ENCODE results near the gene MEGF11. TPM values are rescaled to one million over a fixed set of nuclear protein-coding genes. Genes with fewer than 3 reads are reported as not detected.

MEGF11 gene
- total and polyA plus RNA-seq, 4 donors: 0.16 to 1.5 (median 0.50) TPM

DNA sequence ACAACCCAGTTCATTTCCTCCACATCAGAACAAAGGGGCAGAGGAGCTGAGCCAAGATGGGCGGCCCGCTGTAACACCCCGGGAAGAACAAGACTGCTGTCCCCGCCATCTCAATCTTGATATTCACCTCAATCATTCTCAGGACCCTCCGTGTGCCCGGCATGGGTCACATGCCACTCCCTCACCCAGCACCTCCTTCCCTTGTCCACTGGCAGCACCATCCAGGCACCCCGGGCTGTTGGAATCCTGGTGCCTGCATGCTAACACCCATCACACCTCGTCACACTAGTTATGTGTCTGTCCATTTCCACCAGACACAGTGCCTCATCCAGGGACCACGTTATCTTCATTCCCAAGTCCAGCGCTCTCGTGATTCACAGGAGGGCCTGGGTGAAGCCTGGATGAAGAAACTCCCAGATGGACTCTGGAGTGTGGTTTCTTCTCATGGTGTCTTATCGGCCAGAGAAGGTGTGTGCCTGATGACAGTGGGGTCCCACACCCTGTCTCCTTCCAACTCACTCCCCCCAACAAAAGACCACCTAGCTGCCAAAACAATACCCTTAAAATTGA, 16.7 kb downstream of the MEGF11 start:
- Histone ChIP-seq H3K4me1 (ENCODE audit: control insufficient read depth in 5 of 5, insufficient read depth in 5 of 5, low read length in 5 of 5) (peaks cover 0 to 9% (median 0%) of the 10 kb centered on the region in 5 donors), H3K9me3 (ENCODE audit: control insufficient read depth in 4 of 4, insufficient read depth in 3 of 4, low read length in 3 of 4) (no peaks in the 10 kb centered on the region), H3K27me3 (ENCODE audit: control insufficient read depth in 3 of 3, insufficient read depth in 3 of 3, low read length in 2 of 3) (peaks cover 0 to 3% (median 0%) of the 10 kb centered on the region in 3 donors), H3K9ac (ENCODE audit: insufficient read depth in 1 of 2, low read length in 2 of 2) (no peak overlapping the region), H3K27ac (ENCODE audit: low read depth in 1 of 2, low read length in 1 of 2) (no peak overlapping the region), H3K36me3 (ENCODE audit: control insufficient read depth in 4 of 4, insufficient read depth in 4 of 4, low read length in 4 of 4) (no peaks in the 10 kb centered on the region), H3K4me3 (no peak overlapping the region)
- ATAC-seq (ENCODE audit: insufficient read depth, low FRiP score) (no peak), DNase-seq (no peak)
- WGBS, 2 donors: 64 to 76% methylated on average over 12 of the region's 12 CpGs
- TF ChIP-seq, protein P1, sequence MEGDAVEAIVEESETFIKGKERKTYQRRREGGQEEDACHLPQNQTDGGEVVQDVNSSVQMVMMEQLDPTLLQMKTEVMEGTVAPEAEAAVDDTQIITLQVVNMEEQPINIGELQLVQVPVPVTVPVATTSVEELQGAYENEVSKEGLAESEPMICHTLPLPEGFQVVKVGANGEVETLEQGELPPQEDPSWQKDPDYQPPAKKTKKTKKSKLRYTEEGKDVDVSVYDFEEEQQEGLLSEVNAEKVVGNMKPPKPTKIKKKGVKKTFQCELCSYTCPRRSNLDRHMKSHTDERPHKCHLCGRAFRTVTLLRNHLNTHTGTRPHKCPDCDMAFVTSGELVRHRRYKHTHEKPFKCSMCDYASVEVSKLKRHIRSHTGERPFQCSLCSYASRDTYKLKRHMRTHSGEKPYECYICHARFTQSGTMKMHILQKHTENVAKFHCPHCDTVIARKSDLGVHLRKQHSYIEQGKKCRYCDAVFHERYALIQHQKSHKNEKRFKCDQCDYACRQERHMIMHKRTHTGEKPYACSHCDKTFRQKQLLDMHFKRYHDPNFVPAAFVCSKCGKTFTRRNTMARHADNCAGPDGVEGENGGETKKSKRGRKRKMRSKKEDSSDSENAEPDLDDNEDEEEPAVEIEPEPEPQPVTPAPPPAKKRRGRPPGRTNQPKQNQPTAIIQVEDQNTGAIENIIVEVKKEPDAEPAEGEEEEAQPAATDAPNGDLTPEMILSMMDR (IDR thresholded peaks at IDR 0.05; ENCODE audit: control extremely low read depth, extremely low read depth): no peak

DNA sequence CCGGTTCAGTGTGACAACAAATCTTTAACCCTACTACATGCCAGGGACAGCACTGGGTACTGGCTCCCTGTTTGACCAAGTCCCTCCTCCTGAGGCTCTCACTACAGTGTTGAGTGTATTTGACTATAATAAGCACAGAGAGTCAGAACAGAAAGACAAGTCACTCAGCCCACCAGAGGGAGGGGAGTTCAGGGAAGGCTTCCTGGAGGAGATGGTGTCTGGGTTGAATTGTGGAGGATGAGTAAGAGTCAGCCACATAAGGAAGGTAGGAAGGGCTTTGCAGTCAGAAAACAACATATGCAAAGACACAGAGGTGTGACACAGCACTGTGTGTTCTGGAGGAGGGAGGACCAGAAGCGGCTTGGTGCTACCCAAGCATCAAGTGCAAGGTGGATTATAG, 17.7 kb downstream of the MEGF11 start:
- no peak overlapping the region for H3K27ac ChIP-seq (ENCODE audit: low read depth in 1 of 2, low read length in 1 of 2)
- ATAC-seq (ENCODE audit: insufficient read depth, low FRiP score) (no peak), DNase-seq (no peak)
- no peaks in the 10 kb centered on the region for H3K36me3 ChIP-seq (ENCODE audit: control insufficient read depth in 4 of 4, insufficient read depth in 4 of 4, low read length in 4 of 4)
- H3K4me1 ChIP-seq (ENCODE audit: control insufficient read depth in 5 of 5, insufficient read depth in 5 of 5, low read length in 5 of 5): peaks cover 0 to 9% (median 0%) of the 10 kb centered on the region in 5 donors
- H3K9ac ChIP-seq (ENCODE audit: insufficient read depth in 1 of 2, low read length in 2 of 2): no peak overlapping the region
- H3K27me3 ChIP-seq (ENCODE audit: control insufficient read depth in 3 of 3, insufficient read depth in 3 of 3, low read length in 2 of 3): peaks cover 0 to 3% (median 0%) of the 10 kb centered on the region in 3 donors
- TF ChIP-seq, protein P1 (IDR thresholded peaks at IDR 0.05; ENCODE audit: control extremely low read depth, extremely low read depth): no peak
- no peaks in the 10 kb centered on the region for H3K9me3 ChIP-seq (ENCODE audit: control insufficient read depth in 4 of 4, insufficient read depth in 3 of 4, low read length in 3 of 4)
- no peak overlapping the region for H3K4me3 ChIP-seq
- 72 to 84% methylated on average over 2 of the region's 2 CpGs for WGBS, 2 donors

DNA sequence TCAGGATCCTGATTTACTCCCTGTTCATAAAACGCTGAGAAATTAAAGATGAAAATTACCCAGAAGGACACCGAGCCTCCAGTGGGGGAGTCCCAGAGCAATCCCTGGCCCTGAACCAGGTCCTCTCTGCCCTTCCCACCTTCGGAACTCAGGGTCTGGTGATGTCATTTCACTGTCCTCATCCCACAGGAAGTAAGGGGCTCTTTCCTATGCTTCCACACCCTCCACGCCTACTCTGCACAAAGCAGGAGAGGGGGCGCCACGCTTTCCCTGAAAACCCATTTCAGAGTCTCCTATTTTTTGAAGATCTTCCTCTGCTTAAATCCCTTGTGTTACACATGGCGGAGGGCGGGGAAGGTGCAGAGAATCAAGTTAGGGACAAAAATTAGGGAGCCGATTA, 18.8 kb downstream of the MEGF11 start:
- Histone ChIP-seq H3K9ac (ENCODE audit: insufficient read depth in 1 of 2, low read length in 2 of 2) (no peak overlapping the region), H3K27ac (ENCODE audit: low read depth in 1 of 2, low read length in 1 of 2) (no peak overlapping the region), H3K4me1 (ENCODE audit: control insufficient read depth in 5 of 5, insufficient read depth in 5 of 5, low read length in 5 of 5) (peaks cover 0 to 5% (median 0%) of the 10 kb centered on the region in 5 donors), H3K27me3 (ENCODE audit: control insufficient read depth in 3 of 3, insufficient read depth in 3 of 3, low read length in 2 of 3) (peaks cover 0 to 3% (median 0%) of the 10 kb centered on the region in 3 donors), H3K9me3 (ENCODE audit: control insufficient read depth in 4 of 4, insufficient read depth in 3 of 4, low read length in 3 of 4) (no peaks in the 10 kb centered on the region), H3K4me3 (no peak overlapping the region), H3K36me3 (ENCODE audit: control insufficient read depth in 4 of 4, insufficient read depth in 4 of 4, low read length in 4 of 4) (no peaks in the 10 kb centered on the region)
- ATAC-seq (ENCODE audit: insufficient read depth, low FRiP score): no peak
- whole genome bisulfite sequencing, 2 donors: 69 to 71% methylated on average over 9 of the region's 9 CpGs
- TF ChIP-seq, protein P1 (IDR thresholded peaks at IDR 0.05; ENCODE audit: control extremely low read depth, extremely low read depth): no peak
- DNase-seq: no peak
